Activated naive CD8-positive, alpha-beta T cell treated with anti-CD3 and anti-CD28 coated beads, Interleukin-2, amount 10 ng/mL, durations not matched to agents 7 days and 5 days (primary cell): ENCODE results near the gene DYRK4. TPM values are rescaled to one million over a fixed set of nuclear protein-coding genes. Genes with fewer than 3 reads are reported as not detected.
A peak's percentile ranks its signal among the peaks of the same experiment; 100 is the strongest.
"Not testable (repeated sequence)": the region's sequence is repeated elsewhere in the genome, so short reads cannot be mapped to it uniquely, and the experiment has no call there.

Experiments
- ATAC-seq: fragments of 150-1000 bp; cut with Tn5 transposase; one replicate; pipeline ENCODE4 v1.10.0; 2021; ENCODE audit warnings: low read depth, moderate library complexity
- POLR2A ChIA-PET: fragments of 350-600 bp; sonication (Branson Sonifier 250); formaldehyde crosslinking; loops from one replicate; lab custom pipeline; 2021; ENCODE audit warnings: antibody characterized with exemption; lab: Charles Lee
- DNase-seq: peaks from one replicate; pipeline ENCODE4 v3.0.0; 2021
- H3K27ac Mint-ChIP-seq: one replicate; pipeline ENCODE4 v1.8.0; 2022; ENCODE audit warnings: mild to moderate bottlenecking, mixed read lengths
- H3K27me3 Mint-ChIP-seq: one replicate; pipeline ENCODE4 v1.8.0; 2022; ENCODE audit warnings: mild to moderate bottlenecking, moderate library complexity, mixed read lengths
- H3K36me3 Mint-ChIP-seq: one replicate; pipeline ENCODE4 v1.8.0; 2021; ENCODE audit warnings: mild to moderate bottlenecking, mixed read lengths
- H3K4me1 Mint-ChIP-seq: one replicate; pipeline ENCODE4 v1.8.0; 2021; ENCODE audit warnings: mixed read lengths
- H3K4me3 Mint-ChIP-seq: one replicate; pipeline ENCODE4 v1.8.0; 2022; ENCODE audit warnings: mild to moderate bottlenecking, moderate library complexity, mixed read lengths
- H3K9me3 Mint-ChIP-seq: one replicate; pipeline ENCODE4 v1.8.0; 2021; ENCODE audit warnings: mixed read lengths
- total RNA-seq, 2 experiments: library from RNA; stranded (reverse); gene quantifications; one replicate each; pipeline ENCODE4 v1.2.3, GENCODE V29; 2021

DYRK4 gene, protein sequence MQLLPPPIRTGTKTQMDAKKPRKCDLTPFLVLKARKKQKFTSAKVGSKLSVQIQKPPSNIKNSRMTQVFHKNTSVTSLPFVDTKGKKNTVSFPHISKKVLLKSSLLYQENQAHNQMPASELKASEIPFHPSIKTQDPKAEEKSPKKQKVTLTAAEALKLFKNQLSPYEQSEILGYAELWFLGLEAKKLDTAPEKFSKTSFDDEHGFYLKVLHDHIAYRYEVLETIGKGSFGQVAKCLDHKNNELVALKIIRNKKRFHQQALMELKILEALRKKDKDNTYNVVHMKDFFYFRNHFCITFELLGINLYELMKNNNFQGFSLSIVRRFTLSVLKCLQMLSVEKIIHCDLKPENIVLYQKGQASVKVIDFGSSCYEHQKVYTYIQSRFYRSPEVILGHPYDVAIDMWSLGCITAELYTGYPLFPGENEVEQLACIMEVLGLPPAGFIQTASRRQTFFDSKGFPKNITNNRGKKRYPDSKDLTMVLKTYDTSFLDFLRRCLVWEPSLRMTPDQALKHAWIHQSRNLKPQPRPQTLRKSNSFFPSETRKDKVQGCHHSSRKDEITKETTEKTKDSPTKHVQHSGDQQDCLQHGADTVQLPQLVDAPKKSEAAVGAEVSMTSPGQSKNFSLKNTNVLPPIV
- 10 to 100 TPM; 25.6 to 30.9 TPM for total RNA-seq

DNA sequence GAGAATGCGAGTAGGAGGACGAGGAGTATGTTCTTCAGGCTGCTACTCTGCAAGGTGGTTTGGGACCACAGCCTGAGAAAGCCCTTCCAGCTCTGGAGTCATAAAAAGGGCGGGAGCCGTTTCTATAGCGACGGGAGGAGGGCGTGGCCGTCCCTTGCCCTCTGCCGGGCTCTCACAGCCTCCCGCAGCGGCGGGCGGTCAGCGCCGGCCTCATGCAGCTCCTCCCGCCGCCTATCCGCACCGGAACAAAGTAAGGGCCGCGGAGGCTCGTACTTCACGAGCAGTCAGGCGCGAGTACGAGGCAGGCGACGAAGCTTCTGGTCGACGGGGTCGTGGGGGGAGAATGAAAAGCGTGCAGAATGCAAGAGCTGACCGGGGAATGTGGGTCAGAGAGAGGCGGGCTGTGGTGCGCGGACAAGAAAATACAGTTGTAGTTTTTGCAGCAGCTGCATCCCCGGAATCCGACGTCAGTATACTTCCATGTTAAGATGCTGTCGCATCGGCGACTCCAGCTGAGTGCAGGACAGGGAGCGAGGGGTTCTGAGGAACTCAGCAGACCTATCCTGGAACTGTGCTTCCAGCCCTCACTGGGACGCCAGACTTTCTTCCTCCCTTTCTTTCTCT lies at the start of gene DYRK4:
DYRK4 (plus strand) TSS at position 175 of the 624 bp plus-strand sequence; CDS start at position 213, 38 bp downstream.
- H3K36me3 Mint-ChIP-seq: peaks cover 17% of the 10 kb centered on the region
- H3K4me3 Mint-ChIP-seq: peak within 1 kb of the TSS; percentile 16
- H3K27me3 Mint-ChIP-seq: peaks cover 14% of the 10 kb centered on the region
- POLR2A ChIA-PET: no interaction called here
- ATAC-seq: no peak
- no peak for DNase-seq
- H3K9me3 Mint-ChIP-seq: no peaks in the 10 kb centered on the region
- peaks cover 23% of the 10 kb centered on the region for H3K4me1 Mint-ChIP-seq
- no peak within 1 kb of the TSS for H3K27ac Mint-ChIP-seq

DNA sequence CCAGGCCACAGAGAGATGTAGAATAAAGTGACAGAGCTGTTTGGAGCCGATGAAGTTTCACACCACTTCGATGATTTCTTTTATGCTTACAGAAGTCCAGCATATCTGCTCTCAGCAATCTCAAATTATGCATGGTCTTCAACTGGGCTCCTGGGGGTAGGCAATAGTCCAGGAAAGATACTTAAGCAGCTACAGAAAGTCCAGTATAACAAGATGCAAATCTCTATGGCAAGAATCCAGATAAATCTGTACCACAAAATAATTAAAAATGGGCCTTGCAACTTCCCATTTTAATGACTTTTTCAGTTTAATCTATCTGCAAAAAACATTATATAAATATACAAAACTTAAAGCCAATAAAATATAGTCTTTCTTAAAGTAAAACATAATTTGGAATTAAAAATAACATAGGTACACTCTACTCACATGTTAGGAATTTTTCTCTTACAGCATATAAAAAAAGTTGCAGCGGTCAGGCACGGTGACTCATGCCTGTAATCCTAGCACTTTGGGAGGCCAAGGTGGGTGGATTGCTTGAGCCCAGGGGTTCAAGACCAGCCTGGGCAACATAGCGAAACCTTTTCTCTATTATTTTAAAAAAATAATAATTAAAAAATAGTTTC lies 43.8 kb upstream of the DYRK4 start:
- H3K27ac Mint-ChIP-seq: no peak overlapping the region
- H3K27me3 Mint-ChIP-seq: no peaks in the 10 kb centered on the region
- H3K4me3 Mint-ChIP-seq: no peak overlapping the region
- no peaks in the 10 kb centered on the region for H3K9me3 Mint-ChIP-seq
- DNase-seq: no peak
- ATAC-seq: no peak
- peaks cover 20% of the 10 kb centered on the region for H3K36me3 Mint-ChIP-seq
- POLR2A ChIA-PET: no interaction called here
- peaks cover 1% of the 10 kb centered on the region for H3K4me1 Mint-ChIP-seq

DNA sequence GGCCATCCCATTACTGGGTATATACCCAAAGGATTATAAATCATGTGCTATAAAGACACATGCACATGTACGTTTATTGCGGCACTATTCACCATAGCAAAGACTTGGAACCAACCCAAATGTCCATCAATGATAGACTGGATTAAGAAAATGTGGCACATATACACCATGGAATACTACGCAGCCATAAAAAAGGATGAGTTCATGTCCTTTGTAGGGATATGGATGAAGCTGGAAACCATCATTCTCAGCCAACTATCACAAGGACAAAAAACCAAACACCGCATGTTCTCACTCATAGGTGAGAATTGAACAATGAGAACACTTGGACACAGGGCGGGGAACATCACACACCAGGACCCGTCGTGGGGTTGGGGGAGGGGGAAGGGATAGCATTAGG lies 38.6 kb upstream of the DYRK4 start:
- DNase-seq, ATAC-seq, H3K4me3 Mint-ChIP-seq, H3K9me3 Mint-ChIP-seq, H3K27me3 Mint-ChIP-seq, H3K4me1 Mint-ChIP-seq, POLR2A ChIA-PET, H3K27ac Mint-ChIP-seq: not testable (repeated sequence)
- H3K36me3 Mint-ChIP-seq: peaks cover 13% of the 10 kb centered on the region

DNA sequence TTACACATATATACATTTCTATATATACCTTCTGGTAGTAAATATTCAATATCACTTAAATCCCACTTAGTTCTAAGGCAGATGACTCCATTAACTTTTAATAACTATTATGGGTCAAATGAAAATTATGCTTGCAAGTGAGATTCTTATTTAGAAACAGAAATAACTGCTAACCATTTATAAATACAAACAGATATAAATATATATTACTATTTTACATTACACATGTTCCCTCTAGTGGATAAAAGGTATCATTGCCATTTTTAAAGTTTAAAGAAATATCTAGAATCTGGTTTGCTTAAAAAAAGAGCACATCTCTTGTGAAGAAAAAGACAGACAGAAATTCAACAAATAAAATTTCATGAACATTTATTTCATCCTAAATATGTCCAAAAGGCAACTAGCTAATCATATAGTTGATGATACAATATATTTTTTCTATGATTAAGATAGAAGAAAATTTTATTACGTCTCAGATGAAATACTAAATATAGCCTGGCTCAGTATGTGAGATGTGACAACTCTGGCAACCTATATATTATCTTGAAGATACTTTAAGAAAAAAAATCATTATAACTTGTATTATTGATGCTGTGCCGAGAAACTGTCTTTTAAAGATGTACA lies 35.0 kb upstream of the DYRK4 start:
- Mint-ChIP-seq H3K4me3 (no peak overlapping the region), H3K27me3 (no peaks in the 10 kb centered on the region), H3K27ac (no peak overlapping the region), H3K4me1 (peaks cover 2% of the 10 kb centered on the region), H3K36me3 (peaks cover 9% of the 10 kb centered on the region), H3K9me3 (no peaks in the 10 kb centered on the region)
- ATAC-seq (no peak), DNase-seq (no peak)
- POLR2A ChIA-PET: no interaction called here

DNA sequence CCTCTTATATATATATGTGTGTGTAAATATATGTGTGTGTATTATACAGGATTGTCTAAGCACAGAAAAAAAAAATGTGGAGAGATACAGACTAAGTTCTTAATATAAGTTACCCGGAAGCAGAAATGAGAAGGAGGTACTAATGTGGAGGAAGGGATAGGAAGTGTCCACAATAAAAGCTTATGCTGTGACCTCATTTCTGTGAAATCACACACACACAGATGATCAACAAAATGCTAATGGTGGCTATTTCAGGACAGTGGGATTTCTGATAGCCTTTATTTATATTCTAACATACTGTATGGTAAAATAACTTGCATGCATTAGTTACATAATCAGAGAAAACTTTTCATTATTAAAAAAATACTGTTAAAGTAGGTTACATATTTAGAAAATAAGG lies 31.8 kb upstream of the DYRK4 start:
- no peak overlapping the region for H3K4me3 Mint-ChIP-seq
- peaks cover 2% of the 10 kb centered on the region for H3K4me1 Mint-ChIP-seq
- POLR2A ChIA-PET: no interaction called here
- no peak for ATAC-seq
- H3K27me3 Mint-ChIP-seq: no peaks in the 10 kb centered on the region
- H3K9me3 Mint-ChIP-seq: no peaks in the 10 kb centered on the region
- H3K27ac Mint-ChIP-seq: no peak overlapping the region
- DNase-seq: no peak
- peaks cover 1% of the 10 kb centered on the region for H3K36me3 Mint-ChIP-seq

DNA sequence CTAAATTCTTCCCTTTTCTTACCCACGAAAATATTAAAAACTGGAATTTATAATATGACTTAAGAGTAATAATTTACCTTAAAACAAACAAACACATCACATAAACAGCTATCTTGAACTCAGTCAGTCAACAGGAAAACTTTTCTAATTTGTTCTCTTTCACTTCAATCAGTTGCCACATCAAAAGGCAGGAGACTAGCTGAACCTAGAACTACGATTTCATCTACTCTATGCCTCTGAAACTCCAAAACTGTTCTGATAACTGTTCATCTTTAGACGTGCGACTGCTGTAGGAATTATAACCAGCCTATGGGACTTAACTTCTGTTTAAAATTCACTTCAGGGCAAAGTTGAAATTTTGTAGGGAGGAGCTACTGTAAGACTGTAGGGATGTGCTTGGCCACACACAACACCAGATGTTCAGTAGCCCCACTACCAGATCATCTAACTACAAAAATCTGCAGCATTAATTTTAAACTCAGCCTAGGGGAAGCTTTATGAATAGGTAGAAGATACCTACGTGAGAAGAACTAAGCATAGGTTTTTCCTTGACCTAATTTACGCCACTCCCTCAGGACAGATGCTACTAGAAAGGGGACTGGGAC lies 30.9 kb upstream of the DYRK4 start:
- H3K27me3 Mint-ChIP-seq: no peaks in the 10 kb centered on the region
- peaks cover 2% of the 10 kb centered on the region for H3K4me1 Mint-ChIP-seq
- no peak overlapping the region for H3K27ac Mint-ChIP-seq
- POLR2A ChIA-PET: no interaction called here
- ATAC-seq (no peak), DNase-seq (no peak)
- peaks cover 1% of the 10 kb centered on the region for H3K36me3 Mint-ChIP-seq
- H3K4me3 Mint-ChIP-seq: no peak overlapping the region
- no peaks in the 10 kb centered on the region for H3K9me3 Mint-ChIP-seq

DNA sequence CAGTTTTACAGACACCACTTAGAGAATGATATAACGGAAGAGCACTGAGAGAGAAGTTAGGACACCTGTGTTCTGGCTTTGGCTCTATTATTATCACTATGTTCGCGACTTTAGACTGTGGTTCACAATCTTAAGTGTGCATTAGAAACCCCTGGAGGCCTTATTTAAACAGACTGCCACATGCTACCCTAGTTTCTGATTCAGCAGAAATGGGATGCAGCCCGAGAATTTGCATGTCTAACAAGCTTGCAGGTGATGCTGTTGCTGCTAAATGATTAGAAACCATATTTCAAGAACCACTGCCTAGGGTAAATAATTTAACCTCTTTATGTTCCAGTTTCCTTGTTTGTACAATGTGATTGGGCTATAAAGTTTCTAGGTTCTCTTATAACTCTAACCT lies 26.9 kb upstream of the DYRK4 start:
- ATAC-seq (no peak), DNase-seq (no peak)
- peaks cover 18% of the 10 kb centered on the region for H3K4me1 Mint-ChIP-seq
- no peak overlapping the region for H3K4me3 Mint-ChIP-seq
- H3K27ac Mint-ChIP-seq: no peak overlapping the region
- peaks cover 4% of the 10 kb centered on the region for H3K36me3 Mint-ChIP-seq
- no peaks in the 10 kb centered on the region for H3K9me3 Mint-ChIP-seq
- POLR2A ChIA-PET: no interaction called here
- no peaks in the 10 kb centered on the region for H3K27me3 Mint-ChIP-seq

DNA sequence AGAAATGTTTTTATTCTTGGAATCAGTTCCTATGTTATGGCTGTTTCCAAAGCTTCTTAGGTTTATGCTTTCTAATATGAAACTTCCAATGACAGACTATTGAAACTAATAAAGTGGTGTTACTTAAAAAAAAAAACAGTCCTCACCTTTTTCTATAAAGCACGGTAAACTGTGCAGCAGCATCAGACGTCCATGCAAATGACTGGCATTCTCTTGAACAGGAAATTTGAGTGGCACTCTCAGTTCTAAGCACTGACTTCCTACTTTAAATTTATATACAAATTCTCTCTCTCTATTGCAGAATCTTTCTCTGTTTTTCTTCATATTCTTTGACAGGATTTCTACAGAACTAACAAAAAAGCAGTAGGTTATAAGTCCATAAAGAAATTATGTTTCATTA lies 26.1 kb upstream of the DYRK4 start:
- Mint-ChIP-seq H3K36me3 (peaks cover 3% of the 10 kb centered on the region), H3K27ac (no peak overlapping the region), H3K27me3 (no peaks in the 10 kb centered on the region), H3K9me3 (no peaks in the 10 kb centered on the region), H3K4me3 (no peak overlapping the region), H3K4me1 (peaks cover 15% of the 10 kb centered on the region)
- DNase-seq (no peak), ATAC-seq (no peak)
- POLR2A ChIA-PET: no interaction called here

DNA sequence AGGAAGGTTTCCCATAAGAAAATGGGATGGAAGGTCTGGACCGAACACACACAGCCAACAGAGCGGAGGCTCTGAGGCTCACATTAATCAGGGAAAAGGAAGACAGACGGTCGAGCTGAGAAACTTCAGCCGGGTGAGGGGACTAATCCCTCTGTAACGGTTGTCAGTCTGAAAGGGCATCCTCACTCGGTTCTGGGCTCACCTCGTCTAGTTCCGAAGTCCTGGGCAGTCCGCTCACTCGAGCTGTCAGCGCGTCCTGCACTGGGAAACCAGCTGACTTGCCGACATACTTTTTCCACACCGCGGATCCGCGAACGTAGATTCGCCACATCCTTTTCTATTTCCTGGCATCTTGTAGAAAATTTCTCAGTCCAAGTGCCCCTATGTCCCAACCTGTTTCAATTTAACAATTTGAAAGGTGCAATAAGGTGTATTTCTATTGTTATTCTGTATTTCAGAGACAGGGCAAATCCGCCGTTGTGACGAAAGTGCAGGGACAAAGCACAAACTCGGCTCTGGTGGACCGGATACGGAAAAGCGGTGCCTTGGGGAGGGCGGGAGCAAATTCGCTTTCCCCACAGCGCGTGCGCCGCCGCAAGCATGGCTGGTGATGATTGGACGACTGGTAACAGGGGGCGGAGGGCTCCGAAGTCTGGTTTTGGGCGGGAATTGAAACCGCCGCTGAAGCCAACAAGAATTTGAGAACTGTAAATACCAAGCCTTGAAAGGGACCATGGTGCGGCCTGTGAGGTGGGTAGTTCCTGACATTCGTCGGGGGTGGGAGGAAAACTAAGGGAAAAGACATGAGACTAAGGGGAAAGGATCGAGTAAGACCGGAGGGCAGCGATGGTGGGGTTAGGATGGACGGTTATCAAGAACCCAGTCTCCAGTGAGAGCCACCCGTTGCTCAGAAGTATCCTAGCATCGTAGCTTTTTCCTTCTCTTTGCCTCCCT lies 23.5 kb upstream of the DYRK4 start, which contains the start of gene RAD51AP1:
RAD51AP1 (plus strand) TSS at position 684 of the 954 bp plus-strand sequence; CDS start at position 734, 50 bp downstream.
- no peaks in the 10 kb centered on the region for H3K9me3 Mint-ChIP-seq
- peak; percentile 94 for DNase-seq
- POLR2A ChIA-PET: interaction anchor here (0.6 to 1.4 kb wide), 3 partner anchors 41 to 263 kb away, joined by 3 to 8 read pairs (median 3); partner anchors contain the start of genes AKAP3 and NDUFA9
- peak within 1 kb of the TSS; percentile 100 for H3K4me3 Mint-ChIP-seq
- no peaks in the 10 kb centered on the region for H3K27me3 Mint-ChIP-seq
- H3K27ac Mint-ChIP-seq: peak within 1 kb of the TSS; percentile 96
- peaks cover 23% of the 10 kb centered on the region for H3K4me1 Mint-ChIP-seq
- peak; percentile 98 for ATAC-seq
- H3K36me3 Mint-ChIP-seq: peaks cover 3% of the 10 kb centered on the region

DNA sequence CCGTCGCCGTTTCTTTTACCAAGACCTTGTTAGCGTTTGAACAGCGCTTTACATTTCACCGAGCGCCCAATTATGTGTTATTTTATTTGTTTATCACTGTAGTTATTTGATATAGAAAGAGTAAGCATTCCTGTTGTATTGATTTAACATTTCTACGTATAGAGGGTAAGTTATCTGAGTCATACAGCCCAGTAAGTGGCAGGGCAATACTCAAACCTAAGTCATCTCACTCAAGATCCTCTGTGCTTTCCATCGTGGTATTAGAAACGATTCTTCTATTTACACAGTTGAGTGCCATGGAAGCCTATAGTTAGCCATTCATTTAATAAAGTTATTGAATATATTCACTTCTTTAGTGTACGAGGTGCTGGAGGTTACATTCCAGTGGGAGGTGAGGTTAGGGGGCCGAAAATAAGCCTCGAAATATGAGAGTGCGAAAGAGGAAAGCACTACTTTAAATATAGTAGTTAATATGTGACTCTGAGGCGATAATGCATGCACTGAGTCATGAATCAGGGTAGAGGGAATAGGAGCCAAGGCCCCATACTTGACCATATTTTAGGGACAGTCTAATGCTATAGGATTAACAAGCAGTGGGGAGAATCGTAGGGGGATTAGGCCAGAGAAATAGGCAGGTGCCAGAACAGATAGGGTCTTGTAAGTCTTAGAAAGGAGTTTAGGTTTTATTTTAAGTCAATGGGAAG lies 22.7 kb upstream of the DYRK4 start:
- H3K27ac Mint-ChIP-seq: peak overlapping the region; percentile 96
- no peaks in the 10 kb centered on the region for H3K9me3 Mint-ChIP-seq
- ATAC-seq: no peak
- no peak for DNase-seq
- peaks cover 10% of the 10 kb centered on the region for H3K36me3 Mint-ChIP-seq
- H3K4me3 Mint-ChIP-seq: peak overlapping the region; percentile 100
- H3K27me3 Mint-ChIP-seq: no peaks in the 10 kb centered on the region
- peaks cover 24% of the 10 kb centered on the region for H3K4me1 Mint-ChIP-seq
- POLR2A ChIA-PET: interaction anchor here (0.6 to 1.2 kb wide), 3 partner anchors 42 to 264 kb away, joined by 3 to 4 read pairs (median 3); no protein-coding TSS in a partner anchor

DNA sequence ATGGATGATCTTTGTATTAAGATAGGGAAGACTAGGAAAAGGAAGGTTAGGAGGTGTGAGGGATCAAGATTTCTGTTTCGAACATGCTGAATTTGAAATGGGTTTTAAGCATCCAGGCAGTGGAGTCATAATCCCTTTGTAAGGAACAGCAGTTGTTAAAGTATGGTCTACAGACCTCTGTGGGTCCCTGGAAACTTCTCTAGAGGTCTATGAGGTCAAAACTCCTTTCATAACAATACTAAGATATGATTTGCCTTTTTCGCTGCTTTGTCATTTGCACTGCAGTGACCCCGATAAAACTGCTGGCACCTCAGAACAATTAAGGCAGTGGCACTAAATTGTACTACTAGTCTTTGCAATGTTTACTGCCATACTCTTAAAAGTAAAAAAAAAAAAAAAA lies 21.8 kb upstream of the DYRK4 start:
- peaks cover 16% of the 10 kb centered on the region for H3K36me3 Mint-ChIP-seq
- peaks cover 26% of the 10 kb centered on the region for H3K4me1 Mint-ChIP-seq
- ATAC-seq (no peak), DNase-seq (no peak)
- peak overlapping the region; percentile 75 for H3K27ac Mint-ChIP-seq
- peak overlapping the region; percentile 100 for H3K4me3 Mint-ChIP-seq
- POLR2A ChIA-PET: interaction anchor here (1.2 kb wide), 1 partner anchor 187 kb away, joined by 4 read pairs; no protein-coding TSS in a partner anchor
- no peaks in the 10 kb centered on the region for H3K9me3 Mint-ChIP-seq
- no peaks in the 10 kb centered on the region for H3K27me3 Mint-ChIP-seq
